Activated effector memory CD4-positive, alpha-beta T cell treated with anti-CD3 and anti-CD28 coated beads, Interleukin-2, amount 50 U/mL, for 16 hours (primary cell): Measurements from ENCODE around the gene CEBPB.
"Not testable (repeated sequence)": the region's sequence is repeated elsewhere in the genome, so short reads cannot be mapped to it uniquely, and the experiment has no call there.

Experiments used
- DNase-seq: peaks from one replicate; pipeline ENCODE4 v3.0.0-alpha.2; 2020

Gene CEBPB

DNA sequence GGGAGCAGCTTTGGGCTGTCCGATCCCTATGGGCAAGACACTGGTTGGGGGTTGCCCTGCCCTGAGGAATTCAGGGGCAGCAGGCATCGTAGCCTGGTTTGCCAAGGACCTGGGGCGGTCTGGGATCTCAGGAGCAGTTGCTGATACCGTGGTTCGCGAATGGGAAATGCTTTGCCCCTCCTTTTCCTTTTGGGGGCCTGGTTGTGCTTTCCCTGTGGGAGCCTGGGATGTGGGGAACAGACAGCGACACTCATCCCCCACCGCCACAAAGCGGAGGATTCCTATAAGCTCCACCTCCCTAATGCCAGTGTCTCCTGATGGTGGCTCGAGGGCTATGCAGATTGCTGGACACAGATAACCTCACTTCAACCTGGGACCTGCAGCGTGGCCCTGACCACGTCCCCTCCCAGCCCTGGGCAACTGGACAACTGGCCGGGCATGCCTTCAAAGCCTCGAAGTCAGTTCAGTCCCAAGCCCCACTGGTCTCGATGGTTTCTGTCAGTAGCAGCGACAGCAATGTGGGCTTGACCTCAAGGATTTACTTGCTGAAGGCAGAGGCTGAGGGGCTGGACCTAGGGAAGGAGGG, 3.3 kb downstream of the CEBPB start:
- DNase-seq = no peak

DNA sequence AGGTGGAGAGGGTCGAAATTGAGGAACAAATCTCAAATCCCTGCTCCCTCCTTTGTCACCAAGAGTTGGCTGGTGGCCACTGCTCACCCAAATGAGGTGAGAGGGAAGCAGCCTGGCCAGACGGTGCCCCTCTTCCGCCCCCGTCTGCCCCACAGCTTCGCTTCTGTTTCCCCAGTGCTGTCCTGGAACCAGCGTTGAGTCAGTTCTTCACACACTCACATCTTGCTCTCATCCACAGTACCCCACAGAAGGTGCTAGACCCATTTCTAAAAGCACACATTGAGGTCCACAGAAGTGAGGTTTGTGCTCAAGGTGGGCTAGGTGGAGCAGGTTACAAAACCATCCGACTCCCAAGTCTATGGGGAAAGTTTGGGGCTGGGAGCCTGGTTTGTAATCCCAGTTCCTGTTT, 3.8 kb downstream of the CEBPB start:
- no peak for DNase-seq

DNA sequence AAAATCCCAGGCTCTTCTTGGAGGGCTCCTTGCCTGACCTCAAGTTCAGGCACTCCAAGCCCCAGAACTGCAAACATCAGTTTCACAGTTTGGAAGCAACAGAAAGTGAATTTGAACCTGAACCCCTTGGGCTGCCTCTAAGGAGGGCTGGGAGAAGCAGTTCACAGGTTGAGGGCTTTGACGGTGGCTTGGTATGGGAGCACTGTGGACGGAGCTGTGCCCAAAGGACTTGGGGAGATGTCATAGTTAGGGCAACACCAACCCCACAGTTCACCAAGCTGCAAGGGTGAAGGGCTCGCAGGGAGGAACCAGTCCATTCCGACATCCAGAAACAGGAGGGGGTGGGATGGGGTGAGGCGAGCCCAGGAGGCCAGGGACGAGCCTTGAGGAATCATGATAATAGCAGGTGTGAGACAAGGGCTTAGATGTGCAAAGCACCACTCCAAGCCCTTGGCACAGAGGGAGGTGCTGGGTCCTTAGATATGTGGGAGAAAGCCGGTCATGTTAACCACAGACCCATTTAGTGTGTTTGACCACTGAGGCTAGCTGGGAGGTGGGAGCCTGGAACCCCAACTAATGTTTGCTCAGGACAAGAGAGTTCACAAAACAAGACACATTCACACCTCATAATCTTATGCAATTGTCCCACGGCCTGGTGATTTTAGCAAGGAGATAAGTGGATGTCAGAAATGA, 4.3 kb downstream of the CEBPB start:
- no peak for DNase-seq

DNA sequence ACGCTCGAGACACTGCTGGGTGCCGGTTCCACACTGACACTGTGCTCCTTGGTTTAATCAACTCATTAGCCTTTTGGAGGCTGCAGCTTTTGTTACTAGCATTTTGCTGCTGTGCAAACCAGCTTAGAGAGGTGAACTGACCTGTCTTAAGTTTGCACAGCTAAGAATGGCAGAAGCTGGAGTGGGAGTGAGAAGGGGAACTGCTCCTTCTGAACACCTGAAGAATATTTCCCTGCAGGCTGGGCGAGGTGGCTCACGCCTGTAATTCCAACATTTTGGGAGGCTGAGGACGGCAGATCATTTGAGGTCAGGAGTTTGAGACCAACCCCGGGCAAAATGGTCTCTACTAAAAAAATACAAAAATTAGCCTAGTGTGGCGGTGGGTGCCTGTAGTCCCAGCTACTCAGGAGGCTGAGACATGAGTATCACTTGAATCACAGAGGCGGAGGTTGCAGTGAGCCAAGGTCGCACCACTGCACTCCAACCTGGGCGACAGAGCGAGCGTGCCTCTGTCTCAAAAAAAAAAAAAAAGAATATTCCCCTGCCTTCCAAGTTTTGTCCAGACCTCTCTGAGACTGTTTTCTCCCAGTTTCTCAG, 5.0 kb downstream of the CEBPB start:
- DNase-seq = no peak

DNA sequence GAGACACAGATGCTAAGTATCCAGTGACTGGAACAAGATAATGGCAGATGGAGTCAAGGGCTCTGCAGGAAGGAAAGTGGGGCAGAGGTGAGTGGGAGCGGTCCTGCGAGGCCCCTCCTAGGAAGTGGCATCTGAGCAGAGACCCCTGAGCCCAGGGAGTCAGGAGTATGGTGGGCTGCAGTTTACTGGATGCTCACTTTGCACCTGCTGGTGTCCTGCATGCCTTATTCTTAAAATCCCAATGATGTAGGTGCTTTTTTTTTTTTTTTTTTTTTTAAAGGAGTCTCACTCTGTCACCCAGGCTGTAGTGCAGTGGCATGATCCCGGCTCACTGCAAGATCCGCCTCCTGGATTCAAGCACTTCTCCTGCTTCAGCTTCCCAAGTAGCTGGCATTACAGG, 5.6 kb downstream of the CEBPB start:
- no peak for DNase-seq

DNA sequence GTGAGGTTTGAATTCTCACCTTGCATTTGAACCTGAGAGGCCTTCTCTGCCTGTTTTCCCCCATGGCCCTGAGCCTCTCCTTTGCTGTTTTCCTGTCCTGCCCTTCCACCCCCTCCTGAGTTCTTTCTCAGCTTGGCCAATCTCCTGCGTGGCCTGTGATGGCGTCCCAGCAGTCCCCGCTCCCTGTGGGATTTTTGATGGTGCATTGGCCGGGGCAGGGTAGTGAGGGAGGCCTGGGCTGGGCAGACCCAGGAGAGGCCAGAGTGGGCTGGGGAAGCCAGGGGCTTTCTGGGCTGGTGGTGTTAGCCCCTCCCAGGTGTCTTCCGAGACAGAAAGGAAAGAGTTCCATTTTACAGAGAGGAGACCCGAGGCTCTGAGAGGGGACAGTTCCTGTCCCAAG, 6.3 kb downstream of the CEBPB start:
- no peak for DNase-seq

DNA sequence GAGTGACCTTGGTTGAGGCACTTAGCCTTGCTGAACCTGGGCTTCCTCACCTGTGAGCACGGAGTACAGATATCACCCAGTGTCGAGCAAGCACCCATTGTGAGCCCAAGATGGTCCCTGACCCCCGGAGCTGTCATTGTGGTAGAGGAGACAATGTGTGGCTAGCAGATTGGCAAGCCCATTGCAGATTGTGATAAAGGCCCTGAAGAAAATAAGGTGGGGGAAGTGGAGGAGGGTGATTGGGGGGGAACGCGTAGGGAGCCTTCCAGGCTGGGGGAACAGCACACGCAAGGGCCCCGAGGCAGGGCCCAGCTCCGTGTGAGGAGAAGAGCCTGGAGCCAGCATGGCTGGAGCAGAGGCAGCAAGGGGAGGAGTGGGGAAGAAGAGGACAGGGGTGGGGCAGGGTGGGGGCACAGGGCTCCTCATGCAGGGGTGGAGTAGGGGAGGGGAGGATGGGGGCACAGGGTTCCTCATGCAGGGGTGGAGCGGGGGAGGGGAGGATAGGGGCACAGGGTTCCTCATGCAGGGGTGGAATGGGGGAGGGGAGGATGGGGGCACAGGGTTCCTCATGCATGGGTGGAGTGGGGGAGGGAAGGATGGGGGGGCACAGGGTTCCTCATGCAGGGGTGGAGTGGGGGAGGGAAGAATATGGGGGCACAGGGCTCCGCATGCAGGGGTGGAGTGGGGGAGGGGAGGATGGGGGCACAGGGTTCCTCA, 7.0 kb downstream of the CEBPB start:
- DNase-seq = no peak

DNA sequence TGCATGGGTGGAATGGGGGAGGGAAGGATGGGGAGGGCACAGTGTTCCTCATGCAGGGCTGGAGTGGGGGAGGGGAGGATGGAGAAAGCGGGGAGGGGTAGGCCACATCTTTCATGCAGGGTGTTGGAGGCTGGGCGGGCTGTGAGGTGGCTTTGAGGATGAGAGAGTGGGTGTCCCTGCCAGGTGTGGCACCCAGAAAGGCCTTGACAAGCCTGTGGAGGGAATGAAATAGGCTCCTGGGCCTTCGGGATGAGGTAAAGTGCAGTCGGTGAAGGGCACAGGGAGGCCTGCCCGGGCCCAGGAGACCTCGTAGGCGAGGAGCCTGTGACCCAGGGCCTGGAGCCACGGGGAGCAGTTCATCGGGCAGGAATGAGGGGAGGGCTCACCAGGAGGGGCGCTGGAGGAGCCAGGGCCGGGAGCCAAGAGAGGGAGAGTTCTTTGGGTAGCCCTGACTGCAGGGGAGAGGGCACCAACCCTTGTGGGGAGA, 7.6 kb downstream of the CEBPB start:
- DNase-seq = no peak

DNA sequence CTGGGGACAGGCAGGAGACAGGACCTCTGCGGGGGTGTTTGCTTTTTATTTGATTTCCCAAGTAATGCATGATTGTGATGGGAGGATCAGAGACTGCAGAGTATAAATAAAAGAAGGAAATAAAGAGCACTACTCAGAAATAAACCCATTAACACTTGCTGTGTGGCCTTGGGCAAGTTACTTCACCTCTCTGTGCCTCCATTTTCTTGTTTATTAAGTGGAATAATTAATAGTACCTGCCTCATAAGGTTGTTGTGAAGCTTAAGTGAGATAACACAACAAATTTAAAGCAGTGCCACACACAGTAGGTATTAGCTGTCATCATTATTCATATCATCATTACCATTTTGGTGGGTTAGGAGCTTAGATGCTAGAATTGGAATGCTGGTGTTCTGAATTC, 8.1 kb downstream of the CEBPB start:
- DNase-seq = no peak

DNA sequence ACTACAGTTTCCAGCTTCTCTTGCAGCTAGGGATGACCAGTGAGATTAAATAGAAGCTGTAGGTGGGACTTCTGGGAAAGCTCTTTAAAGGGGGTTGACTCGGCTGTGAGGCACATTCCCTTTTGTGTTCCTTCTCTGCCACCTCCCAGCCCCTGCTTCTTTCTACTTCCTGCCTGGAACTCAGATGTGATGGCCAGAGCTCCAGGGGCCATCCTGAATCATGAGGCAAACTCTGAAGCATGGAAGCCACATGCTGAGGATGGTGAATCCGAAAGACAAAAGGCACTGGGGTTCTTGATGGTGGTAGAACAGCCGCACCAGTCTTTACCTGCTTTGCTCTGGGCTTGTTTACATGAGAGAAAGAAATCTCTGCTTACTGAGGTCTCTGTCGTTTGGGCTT, 9.1 kb downstream of the CEBPB start:
- DNase-seq = no peak

DNA sequence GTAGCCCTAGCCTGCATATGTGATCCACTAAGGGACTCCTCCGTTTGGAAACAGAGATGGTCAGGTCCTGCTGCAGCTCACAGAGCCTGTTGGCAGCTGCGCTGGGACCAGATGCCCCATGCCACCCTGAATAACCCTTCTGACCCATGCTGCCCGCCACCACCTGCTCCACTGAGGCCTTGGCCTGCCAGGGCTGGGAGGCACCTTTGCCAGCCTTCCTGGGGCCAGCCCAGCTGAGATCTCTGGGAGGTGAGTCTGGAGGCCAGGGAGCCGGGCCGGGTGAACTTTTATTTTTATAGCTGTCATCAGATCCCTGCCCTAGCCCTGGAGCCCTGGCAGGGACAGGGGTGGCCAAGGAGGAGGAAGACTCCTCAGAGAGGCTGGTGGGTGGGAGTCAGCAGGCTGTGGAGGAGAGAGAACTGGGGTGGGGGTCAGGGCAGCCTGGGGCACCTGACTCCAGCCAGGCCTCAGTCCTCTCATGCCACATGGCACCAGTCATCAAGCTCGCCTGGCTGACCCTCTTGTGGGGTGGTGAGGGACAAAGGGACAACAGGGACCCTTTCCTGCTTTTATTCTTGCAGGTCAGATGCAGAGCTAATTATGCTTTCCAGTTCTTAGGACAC, 10.0 kb downstream of the CEBPB start:
- DNase-seq = no peak

DNA sequence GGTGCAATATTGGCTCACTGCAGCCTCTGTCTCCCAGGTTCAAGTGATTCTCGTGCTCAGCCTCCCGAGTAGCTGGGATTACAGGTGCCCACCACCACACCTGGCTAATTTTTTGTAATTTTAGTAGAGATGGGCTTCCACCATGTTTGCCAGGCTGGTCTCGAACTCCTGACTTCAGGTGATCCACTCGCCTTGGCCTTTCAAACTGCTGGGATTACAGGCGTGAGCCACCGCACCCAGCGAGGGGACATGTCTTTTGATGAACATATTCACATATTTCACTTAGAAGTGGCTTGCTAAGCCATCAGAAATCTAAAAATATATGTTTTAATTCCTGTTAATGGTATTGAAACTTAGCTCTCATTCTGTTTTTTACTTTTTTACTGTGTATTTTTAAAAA, 11.1 kb downstream of the CEBPB start:
- DNase-seq = not testable (repeated sequence)

DNA sequence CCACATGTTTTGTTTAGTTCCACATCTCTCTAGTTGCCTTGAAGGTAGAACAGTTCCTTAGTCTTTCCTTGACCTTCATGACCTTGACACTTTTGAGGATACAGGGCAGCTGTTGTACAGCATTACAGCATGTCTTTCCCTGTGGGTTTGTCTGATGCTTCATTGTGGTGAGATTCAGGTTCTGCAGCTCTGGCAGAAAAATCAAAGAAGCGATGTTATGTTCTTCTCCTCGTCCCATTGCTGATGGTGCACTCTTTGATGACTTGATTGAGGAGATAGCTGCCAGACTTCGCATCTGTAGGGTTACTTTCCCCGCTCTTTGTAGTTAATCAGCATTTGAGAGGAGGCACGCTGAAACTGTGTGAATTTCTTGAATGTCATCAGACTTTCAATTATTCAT, 12.0 kb downstream of the CEBPB start:
- DNase-seq = no peak

DNA sequence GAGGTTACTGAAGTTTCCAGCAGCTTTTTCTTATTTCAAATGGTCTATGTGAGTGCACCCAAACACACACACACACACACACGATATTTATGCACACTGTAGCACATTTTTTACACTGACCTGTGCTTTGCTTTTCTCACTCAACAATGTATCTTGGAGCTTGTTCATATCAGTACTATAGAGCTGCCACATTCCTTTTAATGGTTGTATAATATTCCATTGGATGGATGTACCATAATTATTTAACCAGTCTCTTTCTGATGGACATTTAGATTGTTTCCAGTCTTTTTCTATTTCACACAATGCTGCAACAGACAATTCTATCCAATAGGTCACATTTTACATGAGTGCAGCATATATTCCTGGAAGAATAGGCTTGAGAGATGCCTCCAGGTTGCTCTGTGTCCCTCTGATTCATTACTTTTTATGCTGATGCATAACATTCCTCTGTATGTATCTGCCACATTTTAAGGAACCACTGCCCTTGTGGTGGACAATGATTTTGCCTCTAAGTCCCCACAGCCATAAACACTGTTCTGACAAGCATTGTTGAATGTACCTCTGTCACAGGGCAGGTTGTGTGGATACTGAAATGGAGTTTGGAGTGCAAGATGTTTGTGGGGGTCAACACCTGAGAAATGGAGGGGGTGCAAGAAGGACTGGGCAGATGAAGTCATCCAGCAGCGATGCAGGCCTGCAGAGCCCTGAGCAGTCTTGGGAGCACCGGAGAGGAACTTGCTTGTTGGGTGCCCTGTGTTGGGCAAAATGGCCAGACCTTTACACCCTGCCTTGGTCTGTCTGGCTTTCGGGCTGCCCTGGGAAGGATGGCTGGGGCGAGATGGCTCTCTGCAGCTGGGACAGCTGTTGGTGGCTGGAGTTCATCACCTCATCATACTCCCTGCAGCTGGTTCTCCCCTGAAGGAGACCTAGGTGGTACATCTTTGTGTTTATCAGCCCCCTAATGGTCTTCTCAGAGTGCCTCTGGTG, 13.6 kb downstream of the CEBPB start:
- no peak for DNase-seq

DNA sequence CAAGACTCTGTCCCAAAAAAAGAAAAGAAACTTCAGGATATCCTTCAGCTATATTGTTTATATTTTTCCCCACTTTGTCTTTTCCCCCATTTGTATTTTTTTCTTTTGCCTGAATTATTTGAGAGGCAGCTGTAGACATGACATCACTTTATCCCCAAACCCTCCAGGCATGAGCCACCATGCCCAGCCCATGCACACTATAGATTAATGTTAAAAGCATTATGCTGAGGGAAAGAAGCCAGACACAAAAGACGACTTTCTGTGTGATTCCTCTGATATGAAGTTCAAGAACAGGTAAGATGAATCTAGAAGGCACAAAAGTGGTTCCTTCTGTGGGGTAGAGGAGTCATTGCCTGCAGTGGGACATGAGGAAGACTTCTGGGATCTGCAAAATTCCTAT, 16.4 kb downstream of the CEBPB start:
- no peak for DNase-seq

DNA sequence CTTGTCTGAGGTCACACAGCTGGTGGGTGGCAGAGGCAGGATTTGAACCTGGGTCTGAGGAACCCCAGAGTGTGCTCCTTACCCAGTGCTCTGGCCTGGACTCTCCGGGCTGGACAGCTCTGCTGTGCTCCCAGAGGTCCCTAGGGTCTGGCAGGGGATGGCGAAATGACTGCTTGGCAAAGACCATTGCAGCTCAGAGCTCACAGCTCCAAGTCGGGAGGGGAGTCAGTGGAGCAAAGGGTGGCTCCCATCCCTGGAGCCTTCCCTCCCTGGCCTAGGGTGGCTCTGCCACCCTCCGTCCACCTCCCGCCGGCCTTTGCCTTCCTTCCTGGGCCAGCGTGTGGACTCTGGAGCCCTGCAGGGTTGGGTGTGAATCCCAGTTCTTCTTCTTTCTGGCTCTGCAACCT, 17.5 kb downstream of the CEBPB start:
- DNase-seq = no peak

DNA sequence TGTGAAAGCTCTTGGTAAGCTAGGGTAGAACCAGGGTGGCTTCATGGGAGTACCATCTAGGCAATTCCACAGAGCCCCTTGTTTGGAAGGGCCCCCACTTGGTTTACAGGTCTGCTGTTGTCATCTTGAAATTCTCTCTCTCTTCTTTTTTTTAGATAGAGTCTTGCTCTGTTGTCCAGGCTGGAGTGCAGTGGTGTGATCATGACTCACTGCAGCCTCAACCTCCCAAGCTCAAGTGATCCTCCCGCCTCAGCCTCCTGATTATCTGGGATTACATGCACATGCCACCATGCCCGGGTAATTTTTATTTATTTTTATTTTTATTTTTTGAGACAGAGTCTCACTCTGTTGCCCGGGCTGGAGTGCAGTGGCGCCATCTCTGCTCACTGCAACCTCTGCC, 18.2 kb downstream of the CEBPB start:
- DNase-seq = not testable (repeated sequence)

DNA sequence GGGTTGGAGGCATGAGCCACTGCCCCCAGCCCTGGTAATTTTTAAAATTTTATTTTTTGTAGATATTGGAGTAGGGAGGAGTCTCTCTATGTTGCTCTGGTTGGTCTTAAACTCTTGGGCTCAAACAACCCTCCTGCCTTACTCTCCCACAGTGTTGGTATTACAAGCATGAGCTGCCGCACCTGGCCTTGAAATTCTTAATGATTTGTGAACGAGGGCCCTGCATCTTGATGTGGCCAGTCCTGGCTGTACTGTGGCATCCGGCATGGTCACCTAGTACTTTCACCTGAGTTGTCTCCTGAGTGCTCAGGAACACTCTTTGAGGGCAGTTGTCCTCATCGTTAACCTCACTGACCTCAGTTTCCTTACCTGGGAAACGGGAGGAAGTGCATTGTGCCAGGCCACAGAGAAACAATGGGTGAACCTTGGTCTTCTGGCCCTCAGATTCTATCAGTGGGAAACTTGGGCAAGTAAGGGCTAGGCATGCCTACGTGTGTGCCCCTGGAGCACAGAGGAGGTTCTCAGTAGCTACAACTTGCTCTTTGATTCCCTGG, 19.5 kb downstream of the CEBPB start:
- no peak for DNase-seq

DNA sequence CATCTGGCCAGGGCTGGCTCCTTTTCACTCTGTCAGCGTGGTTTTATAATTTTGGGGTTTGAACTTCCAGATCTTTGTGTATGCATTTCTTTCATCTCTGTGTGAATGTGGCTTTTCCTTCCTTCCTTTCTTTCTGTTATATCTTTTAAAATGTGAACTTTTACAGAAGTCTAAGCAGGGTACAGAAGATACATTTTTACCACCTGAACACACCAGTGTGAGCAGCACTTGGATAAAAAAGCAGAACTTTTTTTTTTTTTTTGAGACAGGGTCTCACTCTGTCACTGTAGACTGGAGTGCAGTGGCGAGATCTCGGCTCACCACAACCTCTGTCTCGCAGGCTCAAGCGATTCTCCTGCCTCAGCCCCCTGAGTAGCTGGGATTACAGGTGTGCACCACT, 20.5 kb downstream of the CEBPB start:
- no peak for DNase-seq

DNA sequence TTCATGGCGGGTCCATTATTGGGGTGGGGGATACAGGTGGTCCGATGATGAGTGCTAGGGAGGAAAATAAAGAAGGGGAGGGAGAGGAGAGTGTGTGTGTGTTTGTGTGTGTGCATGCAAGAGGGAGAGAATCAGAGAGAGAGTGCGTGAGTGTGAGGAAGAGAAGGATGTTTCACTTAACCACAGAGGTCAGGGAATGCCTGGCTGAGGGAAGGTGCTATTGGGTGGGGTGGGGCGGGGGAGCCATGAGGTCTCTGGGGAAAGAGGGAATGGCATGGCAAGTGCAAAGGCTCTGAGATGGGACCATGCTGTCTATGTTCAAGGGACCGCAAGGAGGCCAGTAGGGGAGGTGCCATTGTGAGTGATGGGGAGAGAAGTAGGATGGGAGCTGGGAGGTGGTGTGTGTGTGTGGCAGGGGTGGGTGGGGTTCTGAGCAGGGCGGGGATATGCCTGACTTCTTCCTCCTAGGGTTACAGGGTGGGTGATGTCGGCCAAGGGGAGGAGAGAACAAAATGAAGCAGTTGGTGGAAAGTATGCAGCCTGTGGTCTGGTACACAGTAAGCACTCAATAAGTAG, 23.0 kb downstream of the CEBPB start:
- no peak for DNase-seq

DNA sequence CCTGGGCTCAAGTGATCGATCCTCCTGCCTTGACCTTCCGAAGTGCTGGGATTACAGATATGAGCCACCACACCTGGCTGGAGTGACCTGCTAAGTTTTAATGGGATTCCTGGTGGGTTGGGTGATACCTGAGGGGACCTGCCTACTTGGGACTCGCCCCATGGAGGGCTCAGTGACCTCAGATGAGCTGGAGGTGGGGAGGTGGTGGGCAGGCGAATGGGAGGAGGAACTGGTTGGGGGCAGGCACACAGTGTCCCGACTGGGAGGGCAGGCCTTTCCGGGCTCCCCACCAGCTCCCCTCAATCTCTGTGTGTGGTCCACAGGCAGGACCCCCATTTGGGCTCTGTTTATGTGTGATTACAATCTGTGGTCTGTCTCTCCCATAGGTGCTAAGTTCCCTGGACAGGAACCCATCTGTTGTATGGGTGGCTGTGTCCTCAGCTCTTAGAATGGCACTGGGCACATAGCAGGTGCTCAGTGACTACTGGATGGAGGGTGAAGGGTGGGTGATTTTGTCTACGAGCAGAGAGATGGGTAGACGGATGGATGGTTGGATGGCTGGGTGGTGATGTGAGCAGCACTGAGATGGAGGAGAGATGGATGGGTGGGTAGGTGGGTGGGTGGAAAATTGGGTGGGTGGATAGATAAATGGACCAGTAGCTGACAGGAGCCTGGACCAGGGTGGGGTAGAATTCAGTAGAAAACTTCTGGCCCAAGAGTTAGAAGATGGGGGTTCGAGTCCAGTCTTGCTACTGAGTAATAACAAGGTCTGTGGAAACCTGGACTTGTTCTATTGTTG, 23.8 kb downstream of the CEBPB start:
- no peak for DNase-seq
